GM23338 (cell line): Measurements from ENCODE around the gene SSH3. TPM values are rescaled to one million over a fixed set of nuclear protein-coding genes. Genes with fewer than 3 reads are reported as not detected.

Experiments
- ATAC-seq: fragments of 200-7000 bp; cut with Tn5 transposase; 3 replicates; pipeline ENCODE4 v1.9.1; 2020
- DNase-seq: peaks from one replicate; pipeline ENCODE4 v3.0.0-alpha.2; 2015; ENCODE audit warnings: low spot score
- H2AFZ ChIP-seq: fragments of 200-600 bp; sonication (generic); 2 replicates; pipeline ENCODE4 v1.8.0; 2016; ENCODE audit warnings: antibody characterized with exemption, mild to moderate bottlenecking, moderate library complexity
- H3F3A ChIP-seq: fragments of 200-600 bp; sonication (generic); replicated peaks from 2 replicates; pipeline ENCODE4 v1.8.0; 2017; ENCODE audit warnings: antibody characterized with exemption, mixed run types, low read depth
- H3K27ac ChIP-seq: fragments of 200-600 bp; sonication (generic); 2 replicates; pipeline ENCODE4 v1.6.1; 2016; ENCODE audit warnings: low read depth
- H3K27me3 ChIP-seq: fragments of 200-600 bp; sonication (generic); 2 replicates; pipeline ENCODE4 v1.8.0; 2016; ENCODE audit warnings: mild to moderate bottlenecking, mixed run types, moderate library complexity; ENCODE audit not compliant: insufficient read depth
- H3K36me3 ChIP-seq: fragments of 200-600 bp; sonication (generic); 2 replicates; pipeline ENCODE4 v1.8.0; 2016; ENCODE audit warnings: mild to moderate bottlenecking; ENCODE audit not compliant: insufficient read depth
- H3K4me1 ChIP-seq: fragments of 200-600 bp; sonication (generic); 2 replicates; pipeline ENCODE4 v1.8.0; 2016; ENCODE audit warnings: mild to moderate bottlenecking, moderate library complexity; ENCODE audit not compliant: insufficient read depth
- H3K4me2 ChIP-seq: fragments of 200-600 bp; sonication (generic); 2 replicates; pipeline ENCODE4 v1.7.1; 2017; ENCODE audit warnings: mixed run types
- H3K4me3 ChIP-seq: fragments of 200-600 bp; sonication (generic); 2 replicates; pipeline ENCODE4 v1.6.1; 2016; ENCODE audit warnings: mixed run types
- H3K79me2 ChIP-seq: fragments of 200-600 bp; sonication (generic); replicated peaks from 2 replicates; pipeline ENCODE4 v1.8.0; 2017; ENCODE audit warnings: mild to moderate bottlenecking; ENCODE audit not compliant: insufficient read depth
- H3K9me2 ChIP-seq: fragments of 200-600 bp; sonication (generic); 2 replicates; pipeline ENCODE4 v1.8.0; 2017; ENCODE audit not compliant: insufficient read depth
- H4K20me1 ChIP-seq: fragments of 200-600 bp; sonication (generic); replicated peaks from 2 replicates; pipeline ENCODE4 v1.8.0; 2017; ENCODE audit warnings: mild to moderate bottlenecking; ENCODE audit not compliant: insufficient read depth
- H3K27ac Mint-ChIP-seq: 2 replicates; pipeline ENCODE4 v1.8.0; 2020; ENCODE audit warnings: inconsistent platforms, mild to moderate bottlenecking, moderate library complexity, mixed read lengths
- H3K27me3 Mint-ChIP-seq: 3 replicates; pipeline ENCODE4 v1.8.0; 2022; ENCODE audit warnings: low read depth, mild to moderate bottlenecking, moderate library complexity, mixed read lengths, inconsistent platforms; ENCODE audit not compliant: insufficient read depth, poor library complexity
- H3K36me3 Mint-ChIP-seq: 3 replicates; pipeline ENCODE4 v1.8.0; 2021; ENCODE audit warnings: low read depth, mild to moderate bottlenecking, inconsistent platforms, moderate library complexity, mixed read lengths
- H3K4me1 Mint-ChIP-seq: 3 replicates; pipeline ENCODE4 v1.8.0; 2020; ENCODE audit warnings: mild to moderate bottlenecking, inconsistent platforms, mixed read lengths
- H3K4me3 Mint-ChIP-seq: 3 replicates; pipeline ENCODE4 v1.8.0; 2021; ENCODE audit warnings: moderate library complexity, mild to moderate bottlenecking, inconsistent platforms, mixed read lengths
- H3K9me3 Mint-ChIP-seq: 3 replicates; pipeline ENCODE4 v1.8.0; 2020; ENCODE audit warnings: moderate library complexity, mild to moderate bottlenecking, inconsistent platforms, mixed read lengths
- CREB1 ChIP-seq: fragments of 250-450 bp; sonication (Bioruptor Pico); IDR thresholded peaks from 2 replicates; pipeline ENCODE4 v1.5.0; 2020; ENCODE audit warnings: low read depth, mild to moderate bottlenecking, moderate library complexity
- EZH2 ChIP-seq: fragments of 200-600 bp; sonication (generic); IDR thresholded peaks from one replicate; pipeline ENCODE4 v1.8.0; 2017; ENCODE audit warnings: antibody characterized with exemption, mild to moderate bottlenecking, low read depth; ENCODE audit not compliant: unreplicated experiment
- EZH2phosphoT487 ChIP-seq: fragments of 200-600 bp; sonication (generic); IDR thresholded peaks from one replicate; pipeline ENCODE4 v1.8.1; 2018; ENCODE audit warnings: antibody characterized with exemption; ENCODE audit not compliant: unreplicated experiment
- JUNB ChIP-seq: IDR thresholded peaks from one replicate; pipeline ENCODE4 v1.6.1; 2016; ENCODE audit warnings: antibody characterized with exemption; ENCODE audit not compliant: unreplicated experiment
- NANOG ChIP-seq: IDR thresholded peaks from 2 replicates; pipeline ENCODE4 v1.6.1; 2016; ENCODE audit warnings: antibody characterized with exemption, borderline replicate concordance
- POLR2AphosphoS5 ChIP-seq: IDR thresholded peaks from 2 replicates; pipeline ENCODE4 v1.6.1; 2016; ENCODE audit warnings: antibody characterized with exemption, low read depth
- STAT1 ChIP-seq: IDR thresholded peaks from one replicate; pipeline ENCODE4 v1.6.1; 2016; ENCODE audit warnings: antibody characterized with exemption; ENCODE audit not compliant: unreplicated experiment
- ZNF331 ChIP-seq: fragments of 250-450 bp; sonication (Bioruptor Pico); IDR thresholded peaks from 2 replicates; pipeline ENCODE4 v1.5.0; 2020; ENCODE audit warnings: low read depth, mild to moderate bottlenecking, moderate library complexity
- polyA plus RNA-seq: library from polyadenylated mRNA; unstranded; fragments of >200 nt; fragmentation: Nextera tagmentation; extraction: Ambion mirVana; gene quantifications from 2 replicates; pipeline ENCODE4 v1.2.1, GENCODE V29; 2016
- total RNA-seq: library from RNA; depleted of rRNA; stranded (reverse); fragments of >200 nt; shearing (Covaris generic); gene quantifications from 2 replicates; pipeline ENCODE4 v1.2.3, GENCODE V29; 2014
- TF ChIP-seq, protein P1 (sequence below): fragments of 250-450 bp; sonication (Bioruptor Pico); IDR thresholded peaks from 2 replicates; pipeline ENCODE4 v1.5.0; 2020; ENCODE audit warnings: mild to moderate bottlenecking, moderate library complexity
- TF ChIP-seq, protein P2 (sequence below): IDR thresholded peaks from one replicate; pipeline ENCODE4 v1.6.1; 2018; ENCODE audit warnings: antibody characterized with exemption; ENCODE audit not compliant: unreplicated experiment
- TF ChIP-seq, protein P3 (sequence below), 2 experiments: fragments of 200-600 bp in 1 of 2; sonication (generic) in 1 of 2; conservative IDR thresholded peaks; 2 replicates each; pipeline versions ENCODE4 v1.5.1 to v1.6.1; 2016 to 2017; ENCODE audit warnings: antibody characterized with exemption in 2 of 2, low read depth in 2 of 2, mild to moderate bottlenecking in 2 of 2, moderate library complexity in 1 of 2

SSH3 gene
- total and polyA plus RNA-seq, 2 experiments from 2014 or later, result 17.8 to 40.0 TPM

DNA sequence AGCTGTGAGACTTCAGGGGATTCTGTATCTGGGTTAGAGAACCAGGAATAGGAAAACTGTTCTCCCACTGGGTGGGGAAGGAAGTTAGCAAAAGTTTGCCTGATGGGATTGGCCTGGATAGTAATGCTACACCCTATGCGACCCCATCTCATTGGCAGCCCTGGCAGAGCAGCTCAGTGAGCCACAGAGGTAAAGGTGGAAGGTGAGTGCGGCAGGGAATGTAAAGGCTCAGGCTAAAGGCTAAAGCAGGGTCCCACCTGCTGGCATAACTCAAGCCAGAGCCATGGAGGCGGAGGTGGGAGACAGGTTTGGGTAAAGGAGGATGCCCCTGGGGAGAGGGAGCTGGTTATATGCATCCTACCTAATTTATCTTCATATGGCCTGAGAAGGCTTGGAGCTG is 18.7 kb downstream of the SSH3 start:
- no peaks in the 10 kb centered on the region; the same call in 2 of the 3 replicates for H3K36me3 Mint-ChIP-seq
- no peaks in the 10 kb centered on the region for H3K36me3 ChIP-seq
- no peak overlapping the region for H3K27ac Mint-ChIP-seq
- no peaks in the 10 kb centered on the region for H3K9me2 ChIP-seq
- no peak for DNase-seq
- H3K27me3 ChIP-seq, result peaks cover 22% of the 10 kb centered on the region
- H4K20me1 ChIP-seq, result no peaks in the 10 kb centered on the region
- no peaks in the 10 kb centered on the region for H3K79me2 ChIP-seq
- H3K4me1 Mint-ChIP-seq, result peaks cover 9% of the 10 kb centered on the region
- H3K4me3 ChIP-seq, result no peak overlapping the region
- no peak overlapping the region for H3K4me2 ChIP-seq
- H3K27me3 Mint-ChIP-seq, result peaks cover 21% of the 10 kb centered on the region
- TF ChIP-seq JUNB (no peak), POLR2AphosphoS5 (no peak)
- H2AFZ ChIP-seq, result no peak overlapping the region
- H3K4me3 Mint-ChIP-seq, result no peak overlapping the region
- H3K9me3 Mint-ChIP-seq, result no peaks in the 10 kb centered on the region; the same call in 2 of the 3 replicates
- ATAC-seq, result no peak
- H3K4me1 ChIP-seq, result peaks cover 4% of the 10 kb centered on the region
- H3F3A ChIP-seq, result peaks cover 11% of the 10 kb centered on the region; the same call in 1 of the 2 replicates
- no peak overlapping the region for H3K27ac ChIP-seq

DNA sequence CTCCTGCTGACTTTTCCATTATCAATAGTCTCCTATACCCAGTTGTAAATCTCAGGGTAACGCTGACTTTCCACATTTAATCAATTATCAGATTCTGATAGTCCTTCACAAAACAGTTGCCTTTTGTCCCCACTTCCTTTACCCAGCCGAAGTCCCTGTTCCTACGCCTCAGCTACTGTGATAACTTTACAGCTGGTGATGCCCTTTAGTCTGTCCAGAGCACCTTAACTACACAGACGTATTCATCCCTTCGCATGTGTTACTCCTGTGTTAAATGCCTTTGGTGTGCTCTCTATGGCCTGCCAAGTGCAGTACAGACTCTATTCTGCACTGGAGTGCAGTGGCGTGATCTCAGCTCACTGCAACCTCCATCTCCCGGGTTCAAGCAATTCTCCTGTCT is 20.2 kb downstream of the SSH3 start:
- Mint-ChIP-seq H3K4me3 (no peak overlapping the region), H3K27ac (no peak overlapping the region), H3K27me3 (peaks cover 12% of the 10 kb centered on the region), H3K9me3 (no peaks in the 10 kb centered on the region; the same call in 2 of the 3 replicates), H3K4me1 (peaks cover 7% of the 10 kb centered on the region), H3K36me3 (no peaks in the 10 kb centered on the region; the same call in 2 of the 3 replicates)
- Histone ChIP-seq H2AFZ (no peak overlapping the region), H3K36me3 (no peaks in the 10 kb centered on the region), H3K79me2 (no peaks in the 10 kb centered on the region), H3K4me1 (peaks cover under 1% of the 10 kb centered on the region; the same call in 1 of the 2 replicates), H4K20me1 (no peaks in the 10 kb centered on the region), H3F3A (peaks cover 6% of the 10 kb centered on the region; the same call in 1 of the 2 replicates), H3K4me2 (no peak overlapping the region), H3K27ac (no peak overlapping the region), H3K27me3 (peaks cover 16% of the 10 kb centered on the region), H3K4me3 (no peak overlapping the region), H3K9me2 (no peaks in the 10 kb centered on the region)
- DNase-seq (no peak), ATAC-seq (no peak)
- TF ChIP-seq EZH2phosphoT487 (no peak), POLR2AphosphoS5 (no peak), CREB1 (CRISPR knock-in tag) (no peak), NANOG (no peak), ZNF331 (no peak), JUNB (no peak), EZH2 (no peak), STAT1 (no peak)
- TF ChIP-seq, protein P1, sequence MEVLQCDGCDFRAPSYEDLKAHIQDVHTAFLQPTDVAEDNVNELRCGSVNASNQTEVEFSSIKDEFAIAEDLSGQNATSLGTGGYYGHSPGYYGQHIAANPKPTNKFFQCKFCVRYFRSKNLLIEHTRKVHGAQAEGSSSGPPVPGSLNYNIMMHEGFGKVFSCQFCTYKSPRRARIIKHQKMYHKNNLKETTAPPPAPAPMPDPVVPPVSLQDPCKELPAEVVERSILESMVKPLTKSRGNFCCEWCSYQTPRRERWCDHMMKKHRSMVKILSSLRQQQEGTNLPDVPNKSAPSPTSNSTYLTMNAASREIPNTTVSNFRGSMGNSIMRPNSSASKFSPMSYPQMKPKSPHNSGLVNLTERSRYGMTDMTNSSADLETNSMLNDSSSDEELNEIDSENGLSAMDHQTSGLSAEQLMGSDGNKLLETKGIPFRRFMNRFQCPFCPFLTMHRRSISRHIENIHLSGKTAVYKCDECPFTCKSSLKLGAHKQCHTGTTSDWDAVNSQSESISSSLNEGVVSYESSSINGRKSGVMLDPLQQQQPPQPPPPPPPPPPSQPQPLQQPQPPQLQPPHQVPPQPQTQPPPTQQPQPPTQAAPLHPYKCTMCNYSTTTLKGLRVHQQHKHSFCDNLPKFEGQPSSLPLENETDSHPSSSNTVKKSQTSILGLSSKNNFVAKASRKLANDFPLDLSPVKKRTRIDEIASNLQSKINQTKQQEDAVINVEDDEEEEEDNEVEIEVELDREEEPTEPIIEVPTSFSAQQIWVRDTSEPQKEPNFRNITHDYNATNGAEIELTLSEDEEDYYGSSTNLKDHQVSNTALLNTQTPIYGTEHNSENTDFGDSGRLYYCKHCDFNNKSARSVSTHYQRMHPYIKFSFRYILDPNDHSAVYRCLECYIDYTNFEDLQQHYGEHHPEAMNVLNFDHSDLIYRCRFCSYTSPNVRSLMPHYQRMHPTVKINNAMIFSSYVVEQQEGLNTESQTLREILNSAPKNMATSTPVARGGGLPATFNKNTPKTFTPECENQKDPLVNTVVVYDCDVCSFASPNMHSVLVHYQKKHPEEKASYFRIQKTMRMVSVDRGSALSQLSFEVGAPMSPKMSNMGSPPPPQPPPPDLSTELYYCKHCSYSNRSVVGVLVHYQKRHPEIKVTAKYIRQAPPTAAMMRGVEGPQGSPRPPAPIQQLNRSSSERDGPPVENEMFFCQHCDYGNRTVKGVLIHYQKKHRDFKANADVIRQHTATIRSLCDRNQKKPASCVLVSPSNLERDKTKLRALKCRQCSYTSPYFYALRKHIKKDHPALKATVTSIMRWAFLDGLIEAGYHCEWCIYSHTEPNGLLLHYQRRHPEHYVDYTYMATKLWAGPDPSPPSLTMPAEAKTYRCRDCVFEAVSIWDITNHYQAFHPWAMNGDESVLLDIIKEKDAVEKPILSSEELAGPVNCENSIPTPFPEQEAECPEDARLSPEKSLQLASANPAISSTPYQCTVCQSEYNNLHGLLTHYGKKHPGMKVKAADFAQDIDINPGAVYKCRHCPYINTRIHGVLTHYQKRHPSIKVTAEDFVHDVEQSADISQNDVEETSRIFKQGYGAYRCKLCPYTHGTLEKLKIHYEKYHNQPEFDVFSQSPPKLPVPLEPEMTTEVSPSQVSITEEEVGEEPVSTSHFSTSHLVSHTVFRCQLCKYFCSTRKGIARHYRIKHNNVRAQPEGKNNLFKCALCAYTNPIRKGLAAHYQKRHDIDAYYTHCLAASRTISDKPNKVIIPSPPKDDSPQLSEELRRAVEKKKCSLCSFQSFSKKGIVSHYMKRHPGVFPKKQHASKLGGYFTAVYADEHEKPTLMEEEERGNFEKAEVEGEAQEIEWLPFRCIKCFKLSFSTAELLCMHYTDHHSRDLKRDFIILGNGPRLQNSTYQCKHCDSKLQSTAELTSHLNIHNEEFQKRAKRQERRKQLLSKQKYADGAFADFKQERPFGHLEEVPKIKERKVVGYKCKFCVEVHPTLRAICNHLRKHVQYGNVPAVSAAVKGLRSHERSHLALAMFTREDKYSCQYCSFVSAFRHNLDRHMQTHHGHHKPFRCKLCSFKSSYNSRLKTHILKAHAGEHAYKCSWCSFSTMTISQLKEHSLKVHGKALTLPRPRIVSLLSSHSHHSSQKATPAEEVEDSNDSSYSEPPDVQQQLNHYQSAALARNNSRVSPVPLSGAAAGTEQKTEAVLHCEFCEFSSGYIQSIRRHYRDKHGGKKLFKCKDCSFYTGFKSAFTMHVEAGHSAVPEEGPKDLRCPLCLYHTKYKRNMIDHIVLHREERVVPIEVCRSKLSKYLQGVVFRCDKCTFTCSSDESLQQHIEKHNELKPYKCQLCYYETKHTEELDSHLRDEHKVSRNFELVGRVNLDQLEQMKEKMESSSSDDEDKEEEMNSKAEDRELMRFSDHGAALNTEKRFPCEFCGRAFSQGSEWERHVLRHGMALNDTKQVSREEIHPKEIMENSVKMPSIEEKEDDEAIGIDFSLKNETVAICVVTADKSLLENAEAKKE, result no peak
- TF ChIP-seq, protein P2, sequence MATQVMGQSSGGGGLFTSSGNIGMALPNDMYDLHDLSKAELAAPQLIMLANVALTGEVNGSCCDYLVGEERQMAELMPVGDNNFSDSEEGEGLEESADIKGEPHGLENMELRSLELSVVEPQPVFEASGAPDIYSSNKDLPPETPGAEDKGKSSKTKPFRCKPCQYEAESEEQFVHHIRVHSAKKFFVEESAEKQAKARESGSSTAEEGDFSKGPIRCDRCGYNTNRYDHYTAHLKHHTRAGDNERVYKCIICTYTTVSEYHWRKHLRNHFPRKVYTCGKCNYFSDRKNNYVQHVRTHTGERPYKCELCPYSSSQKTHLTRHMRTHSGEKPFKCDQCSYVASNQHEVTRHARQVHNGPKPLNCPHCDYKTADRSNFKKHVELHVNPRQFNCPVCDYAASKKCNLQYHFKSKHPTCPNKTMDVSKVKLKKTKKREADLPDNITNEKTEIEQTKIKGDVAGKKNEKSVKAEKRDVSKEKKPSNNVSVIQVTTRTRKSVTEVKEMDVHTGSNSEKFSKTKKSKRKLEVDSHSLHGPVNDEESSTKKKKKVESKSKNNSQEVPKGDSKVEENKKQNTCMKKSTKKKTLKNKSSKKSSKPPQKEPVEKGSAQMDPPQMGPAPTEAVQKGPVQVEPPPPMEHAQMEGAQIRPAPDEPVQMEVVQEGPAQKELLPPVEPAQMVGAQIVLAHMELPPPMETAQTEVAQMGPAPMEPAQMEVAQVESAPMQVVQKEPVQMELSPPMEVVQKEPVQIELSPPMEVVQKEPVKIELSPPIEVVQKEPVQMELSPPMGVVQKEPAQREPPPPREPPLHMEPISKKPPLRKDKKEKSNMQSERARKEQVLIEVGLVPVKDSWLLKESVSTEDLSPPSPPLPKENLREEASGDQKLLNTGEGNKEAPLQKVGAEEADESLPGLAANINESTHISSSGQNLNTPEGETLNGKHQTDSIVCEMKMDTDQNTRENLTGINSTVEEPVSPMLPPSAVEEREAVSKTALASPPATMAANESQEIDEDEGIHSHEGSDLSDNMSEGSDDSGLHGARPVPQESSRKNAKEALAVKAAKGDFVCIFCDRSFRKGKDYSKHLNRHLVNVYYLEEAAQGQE, result no peak
- TF ChIP-seq, protein P3, sequence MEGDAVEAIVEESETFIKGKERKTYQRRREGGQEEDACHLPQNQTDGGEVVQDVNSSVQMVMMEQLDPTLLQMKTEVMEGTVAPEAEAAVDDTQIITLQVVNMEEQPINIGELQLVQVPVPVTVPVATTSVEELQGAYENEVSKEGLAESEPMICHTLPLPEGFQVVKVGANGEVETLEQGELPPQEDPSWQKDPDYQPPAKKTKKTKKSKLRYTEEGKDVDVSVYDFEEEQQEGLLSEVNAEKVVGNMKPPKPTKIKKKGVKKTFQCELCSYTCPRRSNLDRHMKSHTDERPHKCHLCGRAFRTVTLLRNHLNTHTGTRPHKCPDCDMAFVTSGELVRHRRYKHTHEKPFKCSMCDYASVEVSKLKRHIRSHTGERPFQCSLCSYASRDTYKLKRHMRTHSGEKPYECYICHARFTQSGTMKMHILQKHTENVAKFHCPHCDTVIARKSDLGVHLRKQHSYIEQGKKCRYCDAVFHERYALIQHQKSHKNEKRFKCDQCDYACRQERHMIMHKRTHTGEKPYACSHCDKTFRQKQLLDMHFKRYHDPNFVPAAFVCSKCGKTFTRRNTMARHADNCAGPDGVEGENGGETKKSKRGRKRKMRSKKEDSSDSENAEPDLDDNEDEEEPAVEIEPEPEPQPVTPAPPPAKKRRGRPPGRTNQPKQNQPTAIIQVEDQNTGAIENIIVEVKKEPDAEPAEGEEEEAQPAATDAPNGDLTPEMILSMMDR (conservative IDR thresholded peaks at IDR 0.05; ENCODE audit: low read depth in 2 of 2), result no peak
